Stimulated activated CD8-positive, alpha-beta memory T cell treated with anti-CD3 and anti-CD28 coated beads, Interleukin-12 subunit alpha, Interleukin-12 subunit beta, amount 100 ng/mL, for 1 hour (primary cell): ENCODE measurements around the gene EEF2.

Source experiments
- DNase-seq: peaks from one replicate; pipeline ENCODE4 v3.0.0-alpha.2; 2020; ENCODE audit warnings: low read depth

Gene EEF2

DNA sequence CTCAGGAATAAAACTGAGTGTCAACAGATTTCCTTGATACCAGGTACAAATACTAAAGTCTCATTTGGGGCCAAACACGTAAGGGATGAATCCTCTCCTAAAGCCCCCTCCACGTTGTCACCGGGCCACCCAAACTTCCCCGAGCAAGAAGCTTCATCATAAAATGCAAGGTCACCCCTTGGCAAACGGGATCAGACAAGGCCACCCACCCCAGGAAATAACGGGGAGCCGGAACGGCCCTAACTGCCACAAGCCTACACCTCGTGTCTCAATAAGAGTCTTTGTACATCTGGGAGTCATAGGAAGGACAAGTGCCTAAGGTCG lies 717 bp downstream of the EEF2 start:
- DNase-seq, result no peak

DNA sequence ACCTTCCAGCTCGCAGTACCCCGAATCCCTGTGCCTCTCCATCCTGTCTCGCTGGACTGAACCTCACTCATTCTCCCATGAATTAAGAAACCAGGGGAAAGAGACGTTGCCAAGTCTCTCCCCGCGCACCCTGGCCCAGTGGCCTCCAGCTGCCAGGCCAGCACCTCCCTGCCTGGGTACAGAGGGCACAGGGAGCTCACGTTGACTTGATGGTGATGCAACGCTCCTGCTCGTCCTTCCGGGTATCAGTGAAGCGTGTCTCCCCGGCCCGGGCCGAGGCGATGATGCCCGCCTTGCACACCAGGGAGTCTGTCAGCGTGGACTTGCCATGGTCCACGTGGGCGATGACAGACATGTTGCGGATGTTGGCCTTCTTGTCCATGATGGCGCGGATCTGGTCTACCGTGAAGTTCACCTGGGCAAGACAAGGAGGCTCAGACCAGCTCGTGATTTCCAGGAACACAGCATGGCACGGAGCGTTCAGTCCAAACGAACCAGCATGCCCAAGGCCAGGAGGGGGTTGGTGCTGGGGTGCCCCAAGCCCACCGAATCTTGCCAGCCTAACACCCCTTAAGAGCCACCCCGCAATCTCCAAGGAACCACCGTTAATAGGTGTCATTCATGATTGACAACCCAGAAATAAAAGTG lies 1.2 kb downstream of the EEF2 start:
- DNase-seq, result no peak

DNA sequence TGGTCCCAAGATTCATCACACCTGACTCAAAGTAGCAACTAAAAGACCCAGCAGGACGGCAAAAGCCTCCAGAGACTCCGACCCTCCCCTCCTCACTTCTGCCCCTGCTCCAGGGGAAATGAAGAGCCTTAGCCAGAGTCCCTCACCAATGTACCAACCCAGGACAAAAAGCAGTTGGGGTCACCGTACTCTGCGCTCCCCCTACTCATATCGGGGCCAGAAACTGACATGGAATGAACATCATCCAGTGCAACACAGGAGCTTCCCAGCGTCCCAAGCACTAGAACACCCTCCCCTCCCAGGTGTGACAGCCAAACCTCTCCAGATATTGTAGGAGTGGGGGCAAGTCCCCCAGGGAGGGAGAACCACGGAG lies 1.7 kb downstream of the EEF2 start:
- DNase-seq, result no peak

DNA sequence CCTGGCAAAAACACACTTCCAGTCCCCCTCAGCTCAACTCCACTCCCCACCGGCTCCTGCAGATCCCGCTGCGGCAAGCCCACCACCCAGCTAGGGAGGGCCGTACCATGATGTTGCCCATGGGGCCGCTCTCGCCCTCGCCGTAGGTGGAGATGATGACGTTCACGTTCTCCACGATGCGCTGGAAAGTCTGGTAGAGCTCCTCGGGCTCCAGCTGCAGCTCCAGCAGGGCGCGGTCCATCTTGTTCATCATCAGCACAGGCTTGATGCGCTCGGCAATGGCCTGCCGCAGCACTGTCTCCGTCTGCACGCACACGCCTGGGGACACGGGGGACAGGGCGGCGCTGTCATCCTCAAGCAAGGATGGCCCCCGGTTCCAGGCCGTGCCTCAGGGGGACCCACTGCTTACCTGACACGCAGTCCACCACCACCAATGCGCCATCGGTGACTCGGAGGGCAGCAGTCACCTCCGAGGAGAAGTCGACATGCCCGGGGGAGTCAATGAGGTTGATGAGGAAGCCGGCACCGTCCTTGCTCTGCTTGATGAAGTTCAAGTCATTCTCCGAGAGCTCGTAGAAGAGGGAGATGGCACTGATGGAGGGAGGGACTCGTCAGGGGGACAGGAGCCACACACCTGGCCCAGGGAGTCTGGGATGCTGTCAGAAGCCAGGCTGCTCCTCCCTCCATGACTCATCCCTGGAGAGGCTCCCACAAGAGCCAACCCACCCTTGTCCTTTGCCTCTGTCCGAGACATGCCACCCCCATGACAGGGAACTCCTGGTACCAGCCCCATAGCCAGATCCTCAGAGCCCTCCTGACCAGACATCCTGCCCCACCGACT lies 2.3 kb downstream of the EEF2 start:
- DNase-seq, result no peak

DNA sequence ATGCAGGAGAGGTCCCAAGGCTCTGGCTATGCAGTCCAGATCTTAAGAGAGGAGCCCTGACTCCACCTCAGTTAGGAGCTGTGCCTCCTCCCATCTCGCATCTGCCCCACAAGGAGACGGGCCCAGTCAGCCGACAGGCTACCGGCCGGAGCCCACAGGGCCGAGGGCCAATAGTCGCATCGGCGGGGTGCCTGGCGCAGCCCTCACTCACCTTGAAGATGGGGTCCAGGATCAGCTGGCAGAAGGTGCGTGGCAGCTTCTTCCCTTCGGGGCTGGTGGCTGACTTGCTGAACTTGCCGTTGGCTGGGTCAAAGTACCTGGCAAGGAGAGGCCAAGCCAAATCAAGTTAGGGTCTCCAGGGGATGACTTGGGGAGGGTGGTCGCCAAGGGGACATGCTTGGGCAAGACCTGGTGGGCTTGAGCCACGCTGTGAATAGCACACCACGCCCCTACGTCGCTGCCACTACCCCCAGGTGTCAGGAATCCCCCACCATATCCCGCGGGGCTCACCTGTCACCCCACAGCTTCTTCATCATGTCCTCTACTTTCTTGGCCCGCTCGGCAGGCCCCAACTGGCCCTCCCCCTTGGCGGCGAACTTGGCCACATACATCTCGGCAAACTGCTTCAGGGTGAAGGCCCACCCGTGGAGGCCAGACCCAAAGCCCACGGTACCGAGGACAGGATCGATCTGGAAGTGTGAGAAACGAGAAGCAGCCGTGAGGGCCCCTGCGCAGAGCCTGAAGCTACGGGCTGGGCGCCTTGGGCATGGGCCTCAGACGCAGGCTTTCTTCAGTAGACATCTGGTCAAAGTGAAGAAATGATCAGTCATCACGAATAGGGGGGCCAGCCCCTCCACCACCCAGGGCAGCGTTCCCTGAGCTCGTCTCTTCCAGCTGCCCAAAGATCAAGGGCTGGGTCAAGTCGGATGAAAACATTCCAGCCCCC lies 3.3 kb downstream of the EEF2 start:
- no peak for DNase-seq

DNA sequence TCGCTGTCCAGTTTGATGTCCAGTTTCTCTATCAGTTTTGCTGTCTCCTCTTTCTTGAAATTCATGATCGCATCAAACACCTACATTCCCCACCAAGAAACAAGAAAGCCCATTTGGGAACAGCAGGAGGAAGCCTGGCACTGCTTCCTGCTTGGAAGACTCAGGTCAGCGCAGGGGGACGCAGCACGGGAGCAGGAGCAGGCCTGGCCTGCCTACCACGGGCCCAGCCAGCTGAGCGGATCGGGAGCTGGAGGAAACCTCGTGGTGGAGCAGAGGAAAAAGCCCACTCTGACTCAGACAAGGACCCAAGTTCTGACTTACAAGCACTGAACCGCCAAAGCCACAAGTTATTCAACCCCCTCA lies 3.9 kb downstream of the EEF2 start:
- DNase-seq, result no peak

DNA sequence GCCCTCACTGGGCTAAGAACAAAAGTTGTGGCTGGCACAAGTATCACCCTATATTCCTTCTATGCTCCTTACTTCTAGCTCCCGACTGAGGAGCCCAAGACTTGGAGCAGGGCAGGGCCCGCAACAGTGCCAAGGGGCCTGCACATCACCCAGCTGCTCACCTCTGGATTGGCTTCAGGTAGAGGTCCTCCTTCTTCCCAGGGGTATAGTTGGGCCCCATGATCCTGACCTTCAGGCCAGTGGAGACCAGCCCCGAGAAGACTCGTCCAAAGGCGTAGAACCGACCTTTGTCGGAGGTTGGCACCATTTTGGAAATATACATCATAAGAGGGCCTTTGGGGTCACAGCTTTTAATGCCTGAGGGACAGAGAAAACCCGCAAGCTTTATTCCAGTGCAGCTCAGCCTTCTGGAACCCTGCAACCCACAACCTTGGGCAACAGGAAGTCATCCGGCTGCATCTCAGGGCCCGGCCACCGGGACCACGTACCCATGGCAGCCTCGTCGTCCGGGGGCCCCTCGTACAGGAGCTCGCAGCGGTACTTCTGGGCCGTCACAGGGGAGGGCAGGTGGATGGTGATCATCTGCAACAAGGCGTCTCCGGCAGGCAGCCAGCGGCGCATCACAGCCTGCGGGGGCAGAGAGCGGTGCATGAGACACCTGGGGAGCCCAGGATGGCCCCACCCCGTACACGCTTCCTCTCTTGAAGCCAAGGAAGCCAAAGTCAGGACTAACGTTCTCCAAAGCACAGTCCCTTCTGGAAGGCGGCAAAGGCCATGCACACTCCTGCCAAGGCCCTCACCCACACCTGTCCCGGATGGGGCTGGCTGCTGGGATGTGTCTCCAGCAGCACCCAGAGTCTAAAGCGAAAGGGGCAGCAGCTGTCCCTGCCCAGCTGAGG lies 4.7 kb downstream of the EEF2 start:
- DNase-seq, result no peak

DNA sequence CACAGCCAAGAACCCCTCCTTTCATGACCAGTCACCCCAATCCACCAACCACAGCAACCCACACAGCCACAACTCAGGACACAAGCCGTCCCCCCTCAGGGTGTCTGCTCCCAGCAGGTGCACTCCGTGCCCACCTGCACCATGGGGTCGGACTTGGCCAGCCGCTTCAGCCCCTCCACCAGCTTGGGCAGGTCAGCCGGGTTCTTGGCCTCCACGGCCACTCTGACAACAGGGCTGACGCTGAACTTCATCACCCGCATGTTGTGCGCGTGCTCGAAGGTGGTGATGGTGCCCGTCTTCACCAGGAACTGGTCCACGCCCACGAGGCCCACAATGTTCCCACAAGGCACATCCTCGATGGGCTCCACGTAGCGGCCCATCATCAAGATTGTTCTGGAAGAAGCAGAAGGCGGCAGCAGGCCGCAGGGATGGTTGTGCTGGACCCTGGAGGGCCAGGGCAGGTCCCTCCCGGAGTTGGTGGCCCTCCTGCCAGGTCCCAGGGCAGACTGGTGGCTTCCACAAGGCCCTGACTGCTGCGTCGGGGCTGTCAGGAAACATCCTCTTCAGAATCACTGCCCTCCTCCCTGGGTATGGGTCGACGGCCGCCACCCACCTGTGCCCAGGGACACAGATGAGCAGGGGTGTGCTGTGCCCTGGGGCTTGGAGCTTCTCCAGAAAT lies 5.5 kb downstream of the EEF2 start:
- no peak for DNase-seq

DNA sequence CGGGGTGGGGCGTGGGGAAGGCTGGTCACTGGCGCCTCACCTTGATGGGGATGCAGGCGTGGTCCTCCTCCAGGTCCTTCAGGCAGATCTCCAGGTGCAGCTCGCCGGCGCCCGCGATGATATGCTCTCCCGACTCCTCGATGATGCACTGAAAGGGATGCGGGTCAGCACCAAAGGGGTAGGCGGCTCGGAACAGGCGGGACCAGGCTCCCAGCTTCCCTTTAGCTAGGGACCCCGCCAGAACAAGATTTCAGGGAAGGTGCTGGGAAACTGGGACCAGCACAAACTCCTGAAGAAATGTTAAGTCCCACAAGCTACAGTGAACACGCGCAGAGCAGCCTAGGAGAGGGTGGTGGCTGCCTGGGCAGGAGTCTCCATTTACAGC lies 6.0 kb downstream of the EEF2 start:
- no peak for DNase-seq

DNA sequence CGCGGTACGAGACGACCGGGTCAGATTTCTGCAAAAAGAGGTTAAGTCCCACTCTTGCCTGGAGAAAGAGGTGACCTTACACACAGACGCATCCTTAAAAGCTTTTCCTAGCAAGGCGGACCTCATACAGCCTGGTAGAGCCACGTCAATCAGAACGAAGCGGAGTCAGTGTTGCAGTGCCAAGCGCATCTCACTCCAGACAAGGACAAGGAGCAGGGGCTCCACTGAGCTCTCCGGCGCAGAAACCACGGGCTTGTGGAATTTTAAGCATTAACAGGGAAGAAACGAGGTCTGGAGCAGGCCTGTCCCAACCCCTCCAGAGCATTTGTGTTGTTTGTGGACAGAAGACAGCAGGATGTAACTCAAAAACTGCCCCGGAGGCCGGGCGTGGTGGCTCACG lies 7.1 kb downstream of the EEF2 start:
- DNase-seq, result no peak

DNA sequence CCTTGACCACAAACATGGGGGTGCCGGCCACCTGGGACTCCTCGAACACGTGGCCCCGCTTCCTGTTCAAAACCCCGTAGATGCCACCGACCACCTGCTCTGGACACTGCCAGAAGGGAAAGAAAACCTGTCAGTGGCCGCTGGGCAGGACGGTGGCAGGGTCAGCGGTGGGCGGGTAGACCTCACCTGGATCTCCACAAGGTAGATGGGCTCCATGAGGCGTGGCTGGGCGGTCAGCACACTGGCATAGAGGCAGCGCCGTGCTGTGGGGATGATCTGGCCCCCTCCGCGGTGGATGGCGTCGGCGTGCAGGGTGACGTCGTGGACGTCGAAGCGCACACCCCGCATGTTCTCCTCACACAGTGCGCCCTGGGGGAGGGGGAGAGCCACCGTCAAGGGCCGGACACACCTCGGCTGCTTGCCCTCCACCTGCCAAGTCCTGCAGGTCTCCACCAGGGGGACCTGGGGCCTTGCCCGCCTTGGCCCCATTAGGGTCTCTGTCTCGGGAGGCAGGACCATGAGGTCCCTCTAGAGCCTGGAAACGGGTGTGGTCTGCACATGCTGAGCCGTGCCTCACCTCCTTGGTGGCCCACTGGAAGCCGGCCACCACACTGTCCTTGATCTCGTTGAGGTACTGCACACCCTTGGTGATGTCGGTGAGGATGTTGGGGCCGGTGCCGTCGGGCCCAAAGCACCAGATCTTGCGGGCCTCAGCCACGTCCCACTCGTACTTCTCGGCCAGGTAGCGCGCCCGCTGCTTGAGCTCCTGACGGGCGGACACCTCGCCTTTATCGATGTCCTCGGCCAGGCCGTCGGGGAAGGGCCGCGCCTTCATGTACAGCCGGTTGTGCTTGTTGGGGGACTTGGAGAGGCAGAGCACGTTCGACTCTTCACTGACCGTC lies 7.8 kb downstream of the EEF2 start:
- DNase-seq, result no peak

DNA sequence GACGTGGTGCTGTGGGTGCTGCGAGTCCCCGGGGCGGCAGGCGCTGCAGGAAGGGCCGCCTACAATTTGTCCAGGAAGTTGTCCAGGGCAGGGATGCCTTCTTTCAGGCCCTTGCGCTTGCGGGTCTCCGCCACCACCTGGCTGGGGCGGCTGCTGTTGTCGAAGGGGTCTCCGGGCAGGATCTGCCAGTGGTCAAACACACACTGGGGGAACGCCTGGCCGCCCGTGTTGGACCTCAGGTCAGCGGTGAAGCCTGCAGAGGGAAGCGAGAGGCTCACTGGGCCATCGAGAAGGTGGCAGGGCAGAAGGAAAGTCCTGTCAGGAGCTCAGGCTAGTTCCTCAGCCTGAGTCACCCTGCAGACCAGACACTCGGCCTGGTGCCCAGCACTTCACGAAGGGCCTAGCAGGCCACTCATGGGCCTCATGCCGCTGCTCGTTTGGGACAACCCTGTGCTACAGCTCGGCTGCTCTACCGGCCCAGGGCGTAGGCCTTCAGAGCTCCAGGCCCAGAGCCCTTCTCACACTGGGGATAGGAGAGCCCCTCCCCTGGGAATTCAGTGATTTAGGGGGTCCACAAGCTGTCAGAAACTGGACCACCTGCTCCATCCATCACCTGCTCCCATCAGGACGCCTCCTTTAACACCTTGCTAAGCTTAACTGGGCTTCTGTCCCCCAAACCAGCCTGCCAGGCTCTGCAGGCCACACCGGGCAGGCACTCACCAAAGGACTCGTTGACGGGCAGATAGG lies 8.6 kb downstream of the EEF2 start:
- DNase-seq, result no peak

DNA sequence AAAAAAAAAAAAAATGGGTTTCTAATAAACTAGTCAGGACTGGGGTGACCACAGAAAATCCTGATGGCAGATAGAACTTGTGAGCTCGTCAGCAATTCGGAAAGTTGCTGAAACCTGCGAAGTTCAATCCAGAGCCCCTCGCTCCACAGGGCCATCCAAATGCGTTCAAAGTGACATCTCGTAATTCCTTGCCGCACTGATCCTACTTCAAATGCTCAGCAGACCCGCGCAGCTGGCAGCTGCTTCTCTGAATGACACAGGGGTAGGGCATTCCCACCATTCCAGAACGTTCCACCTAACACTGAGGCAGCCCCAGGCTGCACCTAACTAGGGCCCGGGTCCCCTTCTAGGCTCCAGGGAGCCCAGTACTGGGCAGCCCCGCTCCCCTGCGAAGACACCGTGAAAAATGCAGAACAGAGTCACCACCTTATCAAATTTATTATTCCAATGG lies 9.6 kb downstream of the EEF2 start:
- DNase-seq, result no peak

DNA sequence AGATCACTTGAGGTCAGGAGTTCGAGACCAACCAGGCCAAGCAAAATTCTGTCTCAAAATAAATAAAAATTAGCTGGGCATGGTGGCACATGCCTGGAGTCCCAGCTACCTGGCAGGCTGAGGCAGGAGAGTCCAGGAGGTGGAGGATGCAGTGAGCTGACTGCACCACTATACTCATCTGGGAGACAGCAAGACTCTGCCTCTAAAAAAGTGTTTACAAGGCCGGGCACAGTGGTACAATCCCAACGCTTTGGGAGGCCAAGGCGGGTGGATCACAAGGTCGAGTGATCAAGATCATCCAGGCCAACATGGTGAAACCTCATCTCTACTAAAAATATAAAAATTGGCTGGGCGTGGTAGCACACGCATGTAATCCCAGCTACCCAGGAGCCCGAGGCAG lies 10.1 kb downstream of the EEF2 start:
- no peak for DNase-seq

DNA sequence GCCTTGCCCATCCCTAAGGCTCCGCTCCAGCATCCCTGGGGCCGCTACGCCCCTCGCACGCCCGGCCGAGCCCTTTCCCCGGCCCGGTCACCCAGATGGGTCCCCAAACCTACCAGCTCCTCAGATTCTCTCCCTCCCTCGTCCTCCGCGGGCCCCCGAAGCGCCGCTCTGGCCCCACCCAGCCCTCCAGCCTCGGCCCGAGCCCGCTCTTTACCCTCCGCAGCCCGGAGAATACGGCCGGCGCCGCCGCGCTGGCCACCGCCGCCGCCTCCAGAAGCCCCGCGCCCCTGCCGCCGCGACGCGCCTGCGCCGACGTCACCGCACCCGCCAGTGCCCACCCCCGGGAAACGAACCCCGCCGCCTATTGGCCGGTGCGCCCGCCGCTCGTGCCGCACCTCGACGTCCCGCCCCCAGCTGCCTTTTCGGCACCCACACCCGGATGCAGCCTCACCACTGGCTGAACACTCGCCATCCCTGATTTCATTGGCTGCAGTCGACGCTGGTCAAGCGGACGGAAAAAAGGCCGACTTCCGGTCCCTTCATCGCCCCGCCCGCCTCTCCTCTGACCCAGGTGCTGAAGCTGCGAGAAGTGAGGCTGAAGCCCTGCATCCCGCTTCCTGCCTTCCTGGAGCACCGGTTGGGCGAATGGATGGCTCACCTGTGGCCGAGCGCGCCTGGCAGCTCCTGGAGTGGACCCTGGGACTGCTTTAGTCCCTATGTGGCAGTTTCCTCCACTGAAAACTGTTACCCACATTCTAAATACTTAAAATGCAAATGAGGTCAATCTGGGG lies 14.3 kb downstream of the EEF2 start, which contains the start of gene DAPK3:
TSS of gene DAPK3 (minus strand) at position 292 of the 791 bp plus-strand sequence. CDS start 1,364 bp downstream, outside the sequence.
- DNase-seq, result peak; percentile 87

DNA sequence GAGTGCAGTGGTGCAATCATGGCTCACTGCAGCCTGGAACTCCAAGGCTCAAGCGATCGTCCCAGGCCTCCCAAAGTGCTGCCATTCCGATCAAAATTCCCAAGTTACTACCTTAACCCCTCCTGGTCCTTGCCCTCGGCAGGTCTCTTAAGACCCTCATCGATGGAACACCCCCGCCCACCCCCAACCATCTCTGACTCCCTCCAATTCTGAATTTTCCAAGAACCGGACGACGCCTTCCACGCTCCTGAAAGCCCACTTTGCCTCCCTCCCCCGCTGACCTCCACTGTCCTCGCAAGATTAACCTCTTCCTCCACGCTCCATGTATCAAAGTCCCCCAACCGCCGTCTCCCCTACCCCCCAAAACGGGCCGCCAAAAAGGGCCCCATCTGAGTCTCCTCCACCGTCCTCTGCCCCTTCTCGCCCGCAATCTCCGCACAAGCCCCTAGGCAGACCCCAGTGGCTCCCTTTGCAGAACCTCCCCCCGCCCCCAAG lies 14.9 kb downstream of the EEF2 start:
- DNase-seq, result no peak

DNA sequence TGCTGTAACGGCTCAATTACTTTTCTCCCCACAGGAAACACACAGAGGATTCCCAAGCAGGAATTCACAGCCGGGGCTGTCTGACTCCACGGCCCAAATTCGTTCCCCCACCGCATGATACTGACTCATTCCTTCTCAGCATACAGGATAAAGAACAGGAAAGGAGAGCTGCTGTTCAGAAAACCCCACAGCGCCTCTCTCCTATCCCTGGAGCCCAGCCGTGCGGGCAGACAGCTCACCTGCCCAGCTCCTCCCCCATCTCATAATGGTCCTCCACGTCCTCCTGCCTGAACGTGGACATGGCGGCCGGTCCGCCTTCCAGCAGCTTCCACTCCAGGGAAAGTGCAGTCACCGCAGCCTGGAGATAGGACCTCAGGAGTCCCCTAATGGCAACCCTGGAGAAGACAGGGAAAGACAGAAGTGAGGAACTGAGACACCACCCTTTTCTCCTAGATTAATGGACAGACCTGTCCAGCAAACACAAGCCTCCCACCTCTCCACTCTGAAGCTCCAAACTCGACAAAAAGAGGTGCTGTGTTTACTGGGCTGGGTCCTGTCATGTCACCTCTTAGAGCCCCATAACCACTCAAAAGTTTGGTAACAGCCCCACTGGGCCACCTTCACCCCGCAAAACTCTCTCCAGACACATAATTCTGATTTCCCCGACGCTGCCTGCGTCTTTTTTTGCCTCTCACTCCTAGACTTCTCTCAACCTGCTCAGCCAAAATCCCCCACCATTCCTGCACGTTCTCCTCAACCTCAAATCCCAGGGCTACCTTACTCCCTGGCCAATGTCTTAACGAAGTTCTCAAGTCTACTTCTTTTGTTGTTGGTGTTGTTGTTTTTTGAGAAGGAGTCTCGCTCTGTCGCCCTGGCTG lies 15.6 kb downstream of the EEF2 start:
- no peak for DNase-seq
